Measurements from ENCODE around the gene EGLN1.

The EGLN1 gene

DNA sequence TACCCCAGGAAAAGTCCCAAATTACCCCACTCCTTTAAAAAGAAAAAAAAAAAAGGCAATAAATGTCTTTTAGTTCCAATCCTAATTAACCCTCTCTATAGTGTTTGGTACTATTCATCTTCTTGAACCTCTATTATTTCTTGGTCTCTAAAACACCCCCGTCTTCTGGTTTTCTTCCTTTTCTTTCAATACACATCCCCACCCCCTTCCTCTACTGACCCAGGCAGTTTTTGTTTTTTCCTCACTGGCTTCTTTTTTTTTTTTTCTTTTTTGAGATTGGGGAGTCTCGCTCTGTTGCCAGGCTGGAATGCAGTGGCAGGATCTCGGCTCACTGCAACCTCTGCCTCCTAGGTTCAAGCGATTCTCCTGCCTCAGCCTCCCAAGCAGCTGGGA, 26.1 kb downstream of the EGLN1 start:
- TF ChIP-seq, protein P1, sequence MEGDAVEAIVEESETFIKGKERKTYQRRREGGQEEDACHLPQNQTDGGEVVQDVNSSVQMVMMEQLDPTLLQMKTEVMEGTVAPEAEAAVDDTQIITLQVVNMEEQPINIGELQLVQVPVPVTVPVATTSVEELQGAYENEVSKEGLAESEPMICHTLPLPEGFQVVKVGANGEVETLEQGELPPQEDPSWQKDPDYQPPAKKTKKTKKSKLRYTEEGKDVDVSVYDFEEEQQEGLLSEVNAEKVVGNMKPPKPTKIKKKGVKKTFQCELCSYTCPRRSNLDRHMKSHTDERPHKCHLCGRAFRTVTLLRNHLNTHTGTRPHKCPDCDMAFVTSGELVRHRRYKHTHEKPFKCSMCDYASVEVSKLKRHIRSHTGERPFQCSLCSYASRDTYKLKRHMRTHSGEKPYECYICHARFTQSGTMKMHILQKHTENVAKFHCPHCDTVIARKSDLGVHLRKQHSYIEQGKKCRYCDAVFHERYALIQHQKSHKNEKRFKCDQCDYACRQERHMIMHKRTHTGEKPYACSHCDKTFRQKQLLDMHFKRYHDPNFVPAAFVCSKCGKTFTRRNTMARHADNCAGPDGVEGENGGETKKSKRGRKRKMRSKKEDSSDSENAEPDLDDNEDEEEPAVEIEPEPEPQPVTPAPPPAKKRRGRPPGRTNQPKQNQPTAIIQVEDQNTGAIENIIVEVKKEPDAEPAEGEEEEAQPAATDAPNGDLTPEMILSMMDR (IDR thresholded peaks at IDR 0.05), result no peak
- H3K4me3 ChIP-seq, result peak overlapping the region; percentile 1

DNA sequence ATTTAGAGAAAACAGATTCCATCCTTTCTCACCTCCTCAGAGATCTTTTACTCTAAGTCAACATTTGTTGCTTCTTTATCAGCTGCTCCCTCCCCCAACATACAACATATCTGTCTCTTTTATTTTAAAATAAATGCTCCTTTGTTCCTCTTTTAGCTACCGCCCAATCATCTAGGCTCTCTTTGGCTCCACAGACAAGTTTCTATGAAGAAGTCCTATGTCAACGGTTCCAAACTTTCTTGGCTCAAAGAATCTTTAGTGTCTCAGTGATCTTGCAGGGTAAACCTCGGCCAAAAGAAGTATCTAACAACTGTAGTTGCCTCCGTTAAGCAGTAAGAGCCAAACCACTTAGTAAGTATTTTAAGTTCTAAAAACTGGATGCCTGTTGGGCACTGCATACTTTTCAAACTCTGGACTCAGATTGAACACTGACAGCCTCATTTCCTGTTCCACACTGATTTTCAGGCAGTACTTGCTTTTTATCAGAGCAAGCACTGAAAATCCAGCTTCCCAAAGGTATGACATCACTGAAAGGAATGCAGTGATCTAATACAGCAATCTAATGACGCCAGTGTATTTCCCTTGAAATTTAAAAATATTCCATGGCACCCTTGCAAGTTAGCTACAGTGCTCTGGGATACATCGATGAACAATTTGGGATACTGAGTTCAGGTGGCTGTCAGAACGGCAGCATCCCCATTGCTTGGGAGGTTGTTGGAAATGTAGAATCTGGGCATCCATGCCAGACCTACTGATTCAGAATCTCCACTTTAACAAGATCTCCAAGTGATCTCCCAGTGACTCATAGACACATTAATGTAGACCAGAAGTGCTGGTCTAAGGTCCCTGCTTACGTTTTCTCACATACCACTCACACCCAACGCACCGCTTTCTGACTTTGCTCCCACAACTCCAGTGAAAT, 26.8 kb downstream of the EGLN1 start:
- Histone ChIP-seq H3K4me3 (peak overlapping the region; percentile 4), H3K27ac (peak overlapping the region; percentile 50 to 80)
- no peak for DNase-seq (ENCODE audit: low spot score)
- TF ChIP-seq, protein P1 (IDR thresholded peaks at IDR 0.05), result no peak

More for the DNA sequence above, 26.1 kb downstream of the EGLN1 start:
- peak overlapping the region; percentile 50 to 80 for H3K27ac ChIP-seq
- no peak for DNase-seq (ENCODE audit: low spot score)

DNA sequence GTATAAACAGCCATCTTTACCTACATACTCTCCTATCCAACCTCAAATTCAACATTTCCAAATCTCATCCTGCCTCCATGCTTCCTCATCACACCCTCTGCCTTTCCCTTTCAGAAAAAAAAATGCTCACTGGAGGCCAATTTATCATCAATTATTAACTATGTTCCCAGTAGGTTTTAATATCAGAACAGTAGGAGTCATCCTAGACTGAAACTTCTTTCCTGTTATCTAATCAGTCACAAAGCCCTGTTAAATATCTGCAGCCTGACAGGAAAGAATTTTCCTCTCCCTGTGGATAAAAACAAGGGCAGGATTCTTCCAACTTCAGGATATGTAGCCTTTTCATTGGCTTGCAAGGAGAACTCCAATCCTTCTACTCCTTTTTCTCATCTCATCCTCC, 28.4 kb downstream of the EGLN1 start:
- Histone ChIP-seq H3K4me3 (no peak overlapping the region), H3K27ac (no peak overlapping the region)
- TF ChIP-seq, protein P1 (IDR thresholded peaks at IDR 0.05), result no peak
- DNase-seq (ENCODE audit: low spot score), result no peak

DNA sequence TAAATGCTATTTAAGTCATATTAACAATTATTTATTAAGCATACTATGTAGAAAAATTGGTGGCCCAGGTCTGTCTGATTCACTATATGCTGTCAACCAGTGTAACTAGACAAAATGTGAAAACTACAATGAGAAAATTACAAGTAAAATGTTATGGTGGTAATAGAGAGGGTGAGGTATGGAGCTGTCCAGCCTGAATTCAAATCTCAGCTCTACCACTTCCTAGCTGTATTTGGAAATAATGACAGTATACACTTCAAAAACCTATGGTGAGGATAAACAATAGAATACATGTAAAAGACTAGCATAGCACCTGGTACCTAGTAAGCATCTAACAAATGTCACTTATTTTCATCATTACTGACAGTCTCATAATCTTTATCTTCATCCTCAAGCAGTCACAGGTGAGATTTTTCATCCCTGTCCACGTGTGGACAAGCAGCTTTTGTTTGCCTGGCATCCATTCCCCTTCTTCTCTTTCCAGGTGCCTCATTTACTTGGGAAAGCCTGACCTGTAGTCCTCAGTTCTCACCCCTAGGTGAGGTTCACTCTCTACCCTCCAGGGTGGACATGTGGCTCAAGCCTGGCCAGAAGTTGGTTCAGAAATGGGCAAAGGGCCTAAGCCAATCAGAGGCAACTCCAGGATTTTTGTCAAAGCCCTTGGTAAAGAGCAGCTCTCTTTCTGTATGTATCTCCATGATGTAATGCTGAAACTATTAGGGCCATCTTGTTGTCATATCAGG, 29.5 kb downstream of the EGLN1 start:
- Histone ChIP-seq H3K27ac (no peak overlapping the region), H3K4me3 (no peak overlapping the region)
- TF ChIP-seq, protein P1 (IDR thresholded peaks at IDR 0.05), result no peak
- no peak for DNase-seq (ENCODE audit: low spot score)

DNA sequence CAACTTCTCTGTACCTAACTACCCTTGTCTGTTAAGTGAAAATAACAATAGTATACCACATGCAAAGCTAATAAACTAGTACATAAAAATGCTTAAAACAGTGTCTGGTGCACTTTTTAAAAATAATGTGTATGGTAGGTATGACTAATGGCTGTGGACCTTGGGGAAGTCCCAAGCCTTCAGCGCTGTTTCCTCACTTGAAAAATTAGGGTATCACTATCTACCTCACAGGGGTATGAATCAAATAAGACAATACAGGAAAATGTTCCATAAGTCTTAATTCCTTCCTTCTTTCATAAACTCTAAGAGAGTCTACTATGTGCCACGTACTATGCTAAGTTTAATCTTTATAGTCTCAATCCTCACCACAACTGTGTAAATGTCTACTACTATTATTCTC, 32.0 kb downstream of the EGLN1 start:
- TF ChIP-seq, protein P1 (IDR thresholded peaks at IDR 0.05), result no peak
- no peak for DNase-seq (ENCODE audit: low spot score)
- Histone ChIP-seq H3K27ac (no peak overlapping the region), H3K4me3 (no peak overlapping the region)

DNA sequence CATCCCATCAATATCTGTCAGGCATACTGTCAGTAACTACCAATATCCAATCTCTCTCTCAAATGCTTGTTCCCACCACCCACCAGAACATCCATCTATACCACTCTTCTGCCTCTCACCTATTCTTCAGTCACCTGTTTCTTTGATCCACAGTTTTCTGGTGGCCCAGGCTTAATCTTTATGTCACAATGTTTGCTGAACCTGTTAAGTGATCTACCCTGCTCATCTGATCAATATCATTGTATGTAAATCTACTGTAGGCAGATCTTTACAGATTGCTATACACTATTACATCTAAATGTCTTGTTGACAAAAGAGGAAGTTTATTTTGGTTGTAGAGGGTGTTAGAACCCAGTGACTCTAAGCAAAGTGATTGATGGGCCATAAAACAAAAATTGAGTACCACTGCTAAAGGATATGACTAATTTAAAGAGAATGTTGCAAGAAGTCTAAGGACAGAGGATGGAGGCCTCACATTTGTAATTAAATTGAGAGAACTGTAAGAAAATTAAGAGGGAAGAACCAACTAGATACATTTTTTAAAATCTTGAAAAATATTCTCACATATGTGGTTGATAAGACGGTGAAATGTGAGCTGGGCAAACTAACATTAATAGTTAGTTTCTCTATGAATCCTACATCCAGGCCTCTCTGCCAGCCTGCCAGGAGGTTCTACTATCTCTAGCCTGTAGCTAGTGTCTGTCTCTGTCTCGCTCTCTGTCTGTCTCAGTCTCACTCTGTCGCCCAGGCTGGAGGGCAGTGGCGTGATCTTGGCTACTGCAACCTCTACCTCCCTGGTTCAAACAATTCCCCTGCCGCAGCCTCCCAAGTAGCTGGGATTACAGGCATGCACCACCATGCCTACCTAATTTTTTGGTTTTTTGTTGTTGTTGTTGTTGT, 34.1 kb downstream of the EGLN1 start:
- H3K27ac ChIP-seq, result no peak overlapping the region
- no peak for DNase-seq (ENCODE audit: low spot score)
- TF ChIP-seq, protein P1 (IDR thresholded peaks at IDR 0.05), result no peak
- H3K4me3 ChIP-seq, result no peak overlapping the region

All from coronary artery (tissue), 2 donors.